ENCODE results near the gene LRP11.

LRP11 gene

GRCh38 chr6:149782337-149782736, 81.8 kb downstream of the LRP11 start:
- DNase-seq (ENCODE audit: low read depth), result no peak

- DNase-seq (ENCODE audit: low read depth), result no peak
These were observed 82.4 kb downstream of the LRP11 start for GRCh38 chr6:149781715-149782114.

GRCh38 chr6:149779644-149779963, 84.6 kb downstream of the LRP11 start:
- DNase-seq (ENCODE audit: low read depth), result no peak

- no peak for DNase-seq (ENCODE audit: low read depth)
These were observed 86.5 kb downstream of the LRP11 start for GRCh38 chr6:149777624-149778023.

- DNase-seq (ENCODE audit: low read depth), result no peak
These were observed 92.2 kb downstream of the LRP11 start for GRCh38 chr6:149771925-149772324.

GRCh38 chr6:149771185-149771584, 93.0 kb downstream of the LRP11 start:
- DNase-seq (ENCODE audit: low read depth), result no peak

GRCh38 chr6:149769676-149770075, 94.5 kb downstream of the LRP11 start:
- DNase-seq (ENCODE audit: low read depth), result no peak
